Keratinocyte (primary cell): Measurements from ENCODE around the gene ARID3C. TPM values are rescaled to one million over a fixed set of nuclear protein-coding genes. Genes with fewer than 3 reads are reported as not detected.

Experiments used
- DNase-seq: peaks from one replicate; pipeline ENCODE4 v3.0.0-alpha.2; 2011; ENCODE audit warnings: low read depth, missing footprints, low spot score
- FAIRE-seq: peaks from 2 replicates; lab custom pipeline; 2011; peaks lifted over from hg19 to GRCh38; lab: Jason Lieb, UNC
- H2AFZ ChIP-seq: 2 replicates; pipeline ENCODE4 v1.6.0; 2012; ENCODE audit warnings: low read length, control low read depth, inconsistent platforms; ENCODE audit not compliant: control insufficient read depth
- H3K27ac ChIP-seq: 2 replicates; pipeline ENCODE4 v1.5.1; 2011; ENCODE audit warnings: low read length; ENCODE audit not compliant: control insufficient read depth, insufficient read depth
- H3K27me3 ChIP-seq: 3 replicates; pipeline ENCODE4 v1.6.0; 2011; ENCODE audit warnings: low read length; ENCODE audit not compliant: control insufficient read depth, insufficient read depth; ENCODE audit errors: extremely low read depth
- H3K36me3 ChIP-seq, 2 experiments: 2 replicates in 1 of 2; 3 replicates in 1 of 2; pipeline ENCODE4 v1.5.1; 2011; ENCODE audit warnings: low read length in 2 of 2, mild to moderate bottlenecking in 1 of 2; ENCODE audit not compliant: control insufficient read depth in 2 of 2, insufficient read depth in 2 of 2; ENCODE audit errors: extremely low read depth in 1 of 2
- H3K4me1 ChIP-seq: 3 replicates; pipeline ENCODE4 v1.5.1; 2011; ENCODE audit warnings: low read length; ENCODE audit not compliant: control insufficient read depth, insufficient read depth; ENCODE audit errors: extremely low read depth
- H3K4me2 ChIP-seq: 3 replicates; pipeline ENCODE4 v1.6.0; 2011; ENCODE audit warnings: low read depth, low read length; ENCODE audit not compliant: control insufficient read depth, insufficient read depth; ENCODE audit errors: extremely low read depth
- H3K4me3 ChIP-seq, 3 experiments: fragments of 200-600 bp in 1 of 3; sonication (generic) in 1 of 3; 2 replicates in 2 of 3; 3 replicates in 1 of 3; pipeline ENCODE4 v1.5.1; 2011 to 2016; ENCODE audit warnings: low read length in 3 of 3, mild to moderate bottlenecking in 3 of 3, control low read depth in 2 of 3, inconsistent platforms in 1 of 3, low read depth in 1 of 3, mixed read lengths in 1 of 3, mixed run types in 1 of 3, moderate library complexity in 1 of 3; ENCODE audit not compliant: control insufficient read depth in 2 of 3, insufficient read depth in 2 of 3; ENCODE audit errors: extremely low read depth in 1 of 3
- H3K79me2 ChIP-seq: 2 replicates; pipeline ENCODE4 v1.6.0; 2012; ENCODE audit warnings: low read length; ENCODE audit not compliant: control insufficient read depth, insufficient read depth
- H3K9ac ChIP-seq: 3 replicates; pipeline ENCODE4 v1.6.0; 2011; ENCODE audit warnings: low read length; ENCODE audit not compliant: control insufficient read depth, insufficient read depth; ENCODE audit errors: extremely low read depth
- H3K9me1 ChIP-seq: 3 replicates; pipeline ENCODE4 v1.6.0; 2011; ENCODE audit warnings: low read length; ENCODE audit not compliant: control insufficient read depth, insufficient read depth; ENCODE audit errors: extremely low read depth
- H3K9me3 ChIP-seq: 2 replicates; pipeline ENCODE4 v1.5.1; 2012; ENCODE audit warnings: low read depth, low read length; ENCODE audit not compliant: control insufficient read depth
- H4K20me1 ChIP-seq: 3 replicates; pipeline ENCODE4 v1.6.0; 2011; ENCODE audit warnings: low read length; ENCODE audit not compliant: control insufficient read depth, insufficient read depth; ENCODE audit errors: extremely low read depth
- EZH2 ChIP-seq: IDR thresholded peaks from one replicate; pipeline ENCODE4 v1.6.1; 2012; ENCODE audit warnings: inconsistent platforms, mild to moderate bottlenecking, low read length, moderate library complexity
- dilution Hi-C: fragments of 300-500 bp; cut with MboI; formaldehyde crosslinking; loops from one replicate; pipeline ENCODE4 v1.7.0; 2020; ENCODE audit warnings: low sequenced_read_pairs; ENCODE audit not compliant: extremely low pct_ligation_motif_present
- polyA plus RNA-seq, 5 experiments: library from polyadenylated mRNA; depleted of rRNA in 3 of 5; stranded (reverse) in 3 of 5; stranded (forward) in 1 of 5; unstranded in 1 of 5; fragments of >200 nt; gene quantifications; 1 replicate in 1 of 5; 2 replicates in 3 of 5; 3 replicates in 1 of 5; pipeline versions ENCODE4 v1.2.1 to v1.2.3, GENCODE V29; 2011 to 2012; ENCODE audit warnings: missing spikeins in 2 of 5, low read depth in 1 of 5, low replicate concordance in 1 of 5
- TF ChIP-seq, protein P1 (sequence below), 3 experiments: IDR thresholded peaks in 1 of 3; conservative IDR thresholded peaks in 1 of 3; optimal IDR thresholded peaks in 1 of 3; 2 replicates in 2 of 3; 3 replicates in 1 of 3; pipeline versions ENCODE3 to v1.5.1; 2011; ENCODE audit warnings: low read length in 3 of 3, mild to moderate bottlenecking in 3 of 3, moderate library complexity in 2 of 3, control low read depth in 1 of 3, inconsistent platforms in 1 of 3; ENCODE audit not compliant: insufficient read depth in 2 of 3; ENCODE audit errors: extremely low read depth in 1 of 3

The ARID3C gene
- polyA plus RNA-seq, 1 donor (not counting 4 experiments of a cell fraction or from before 2014, with no cell fraction given) = not detected

DNA sequence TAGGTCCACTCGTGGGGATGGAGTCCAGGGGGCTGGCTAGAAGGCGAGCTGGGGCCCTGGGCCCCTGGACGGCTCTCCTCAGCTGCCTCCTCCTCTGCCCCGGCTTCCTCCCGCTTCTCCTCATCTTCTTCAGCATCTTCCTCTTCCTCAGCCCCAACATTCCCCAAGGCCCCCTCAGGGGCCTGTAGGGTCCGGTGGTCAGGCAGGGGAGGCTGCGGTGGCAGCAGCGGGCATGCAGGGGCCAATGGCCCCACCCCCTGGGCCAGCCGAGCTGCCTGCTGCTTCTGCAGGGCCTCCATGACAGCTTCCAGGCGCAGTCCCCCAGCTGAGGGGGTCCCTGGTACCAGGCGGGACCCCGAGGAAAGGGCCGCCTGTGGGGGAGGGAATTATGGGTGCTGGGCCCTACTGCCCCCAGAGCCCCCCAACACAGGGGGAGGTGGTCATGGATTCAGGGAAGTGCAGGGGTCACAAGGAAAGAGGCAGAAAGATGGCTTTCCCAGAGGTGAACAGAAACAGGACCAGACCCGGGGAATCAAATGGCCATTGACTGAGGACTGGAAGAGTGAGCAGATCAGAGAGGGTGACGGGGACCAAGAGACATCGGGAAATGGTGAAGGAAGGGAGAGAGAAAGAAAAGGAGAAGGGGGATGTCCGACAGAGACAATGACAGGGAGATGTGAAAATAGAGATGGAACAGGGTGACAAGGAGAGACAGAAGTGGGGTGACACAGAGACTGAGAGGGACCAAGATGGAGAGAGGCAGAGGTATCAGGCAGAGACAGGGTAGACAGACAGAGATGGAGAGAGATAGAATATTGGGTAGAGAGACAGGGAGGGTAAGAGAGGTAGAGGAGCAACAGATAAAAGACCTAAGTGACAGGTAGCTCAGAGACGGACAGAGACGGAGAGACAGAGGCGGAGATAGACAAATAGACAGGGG lies 880 bp downstream of the ARID3C start:
- DNase-seq (no peak), FAIRE-seq (no peak)
- peak overlapping the region; percentile 47 for H3K4me2 ChIP-seq
- no peaks in the 10 kb centered on the region for H3K36me3 ChIP-seq
- H3K4me1 ChIP-seq = peaks cover 5% of the 10 kb centered on the region
- no peak overlapping the region for H2AFZ ChIP-seq
- H3K9me1 ChIP-seq = no peaks in the 10 kb centered on the region
- peaks cover 48% of the 10 kb centered on the region for H3K27me3 ChIP-seq
- no peaks in the 10 kb centered on the region for H3K9me3 ChIP-seq
- no peak overlapping the region for H3K9ac ChIP-seq
- TF ChIP-seq, protein P1, sequence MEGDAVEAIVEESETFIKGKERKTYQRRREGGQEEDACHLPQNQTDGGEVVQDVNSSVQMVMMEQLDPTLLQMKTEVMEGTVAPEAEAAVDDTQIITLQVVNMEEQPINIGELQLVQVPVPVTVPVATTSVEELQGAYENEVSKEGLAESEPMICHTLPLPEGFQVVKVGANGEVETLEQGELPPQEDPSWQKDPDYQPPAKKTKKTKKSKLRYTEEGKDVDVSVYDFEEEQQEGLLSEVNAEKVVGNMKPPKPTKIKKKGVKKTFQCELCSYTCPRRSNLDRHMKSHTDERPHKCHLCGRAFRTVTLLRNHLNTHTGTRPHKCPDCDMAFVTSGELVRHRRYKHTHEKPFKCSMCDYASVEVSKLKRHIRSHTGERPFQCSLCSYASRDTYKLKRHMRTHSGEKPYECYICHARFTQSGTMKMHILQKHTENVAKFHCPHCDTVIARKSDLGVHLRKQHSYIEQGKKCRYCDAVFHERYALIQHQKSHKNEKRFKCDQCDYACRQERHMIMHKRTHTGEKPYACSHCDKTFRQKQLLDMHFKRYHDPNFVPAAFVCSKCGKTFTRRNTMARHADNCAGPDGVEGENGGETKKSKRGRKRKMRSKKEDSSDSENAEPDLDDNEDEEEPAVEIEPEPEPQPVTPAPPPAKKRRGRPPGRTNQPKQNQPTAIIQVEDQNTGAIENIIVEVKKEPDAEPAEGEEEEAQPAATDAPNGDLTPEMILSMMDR (optimal IDR thresholded peaks at IDR 0.05 in 1 of 3, IDR thresholded peaks at IDR 0.05 in 1 of 3, conservative IDR thresholded peaks at IDR 0.05 in 1 of 3; ENCODE audit: extremely low read depth in 1 of 3, insufficient read depth in 2 of 3, low read length in 3 of 3) = no peak
- no peak for TF ChIP-seq EZH2
- H3K4me3 ChIP-seq = peak overlapping the region in 1 of 3 experiments; percentile 16
- no peaks in the 10 kb centered on the region for H3K79me2 ChIP-seq
- H3K27ac ChIP-seq = no peak overlapping the region
- no peaks in the 10 kb centered on the region for H4K20me1 ChIP-seq
- dilution Hi-C loops = no loop called here

DNA sequence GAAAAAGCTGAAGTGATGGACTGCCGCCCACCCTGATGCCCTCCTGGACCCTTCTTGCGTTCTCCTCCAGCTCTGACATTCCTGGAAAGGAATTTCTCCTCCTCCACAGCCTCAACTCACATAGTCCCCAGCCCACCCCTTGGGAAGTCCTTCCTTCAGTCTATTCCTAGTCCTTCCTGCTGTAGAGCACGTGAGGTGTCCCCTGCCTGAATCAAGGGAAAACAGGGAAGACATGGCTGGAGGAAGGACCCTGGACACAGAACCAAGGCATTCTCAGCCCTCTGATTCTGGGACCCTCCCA lies 3.7 kb downstream of the ARID3C start:
- H4K20me1 ChIP-seq = no peaks in the 10 kb centered on the region
- no peaks in the 10 kb centered on the region for H3K9me3 ChIP-seq
- H3K36me3 ChIP-seq = no peaks in the 10 kb centered on the region
- DNase-seq (no peak), FAIRE-seq (no peak)
- H3K4me2 ChIP-seq = no peak overlapping the region
- H3K27ac ChIP-seq = no peak overlapping the region
- TF ChIP-seq, protein P1 (optimal IDR thresholded peaks at IDR 0.05 in 1 of 3, IDR thresholded peaks at IDR 0.05 in 1 of 3, conservative IDR thresholded peaks at IDR 0.05 in 1 of 3; ENCODE audit: extremely low read depth in 1 of 3, insufficient read depth in 2 of 3, low read length in 3 of 3) = no peak
- TF ChIP-seq EZH2 = no peak
- no peaks in the 10 kb centered on the region for H3K9me1 ChIP-seq
- H3K27me3 ChIP-seq = peaks cover 43% of the 10 kb centered on the region
- no peak overlapping the region for H3K4me3 ChIP-seq
- no peaks in the 10 kb centered on the region for H3K79me2 ChIP-seq
- H2AFZ ChIP-seq = no peak overlapping the region
- H3K4me1 ChIP-seq = peaks cover 8% of the 10 kb centered on the region
- dilution Hi-C loops = no loop called here
- H3K9ac ChIP-seq = no peak overlapping the region
